ENCODE data around the gene TMEM30B.

The TMEM30B gene

DNA sequence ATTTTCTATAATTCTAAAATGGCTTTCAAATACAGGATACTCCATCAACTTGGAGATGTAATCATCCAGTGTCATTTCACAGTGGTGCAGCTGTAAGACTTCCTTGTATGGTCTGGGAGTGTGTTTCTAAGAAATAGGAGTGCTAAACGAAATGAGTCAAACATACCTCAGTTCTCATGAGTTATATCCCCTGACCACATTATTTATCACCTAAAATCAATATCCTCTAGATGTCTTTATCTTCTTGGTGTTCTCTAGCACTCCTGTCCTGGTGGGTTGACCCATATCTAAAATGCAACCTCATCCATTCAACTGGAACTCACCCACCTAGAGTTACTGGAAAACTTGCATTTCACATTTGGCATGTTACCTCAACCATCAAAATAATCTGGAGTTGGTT is 33.2 kb downstream of the TMEM30B start:
- H3K4me2 ChIP-seq (ENCODE audit: low read length): no peak overlapping the region
- no peak overlapping the region for H2AK5ac ChIP-seq (ENCODE audit: low read length)
- no peak overlapping the region for H3K14ac ChIP-seq (ENCODE audit: low read length)
- WGBS (ENCODE audit: extremely low coverage, insufficient coverage, insufficient read length): no CpG with 5 or more reads among the region's 1 CpG
- H3K23ac ChIP-seq (ENCODE audit: low read length): no peak overlapping the region
- H3K9me3 ChIP-seq (ENCODE audit: insufficient read depth, low read depth, low read length): no peaks in the 10 kb centered on the region
- DNase-seq: no peak
- H4K8ac ChIP-seq (ENCODE audit: low read depth, low read length): no peak overlapping the region
- no peaks in the 10 kb centered on the region for H3K79me2 ChIP-seq (ENCODE audit: control insufficient read depth, insufficient read depth, low read length, poor library complexity)
- H3K4me1 ChIP-seq (ENCODE audit: control insufficient read depth in 1 of 2, insufficient read depth in 2 of 2, low read length in 2 of 2): no peaks in the 10 kb centered on the region
- H2BK5ac ChIP-seq (ENCODE audit: low read depth, low read length, poor library complexity): no peak overlapping the region
- H3K4ac ChIP-seq (ENCODE audit: low read depth, low read length): no peak overlapping the region
- H2BK120ac ChIP-seq (ENCODE audit: insufficient read depth, low read length, poor library complexity): no peak overlapping the region
- H2AFZ ChIP-seq (ENCODE audit: insufficient read depth, low read length, poor library complexity): no peak overlapping the region
- no peak overlapping the region for H3K4me3 ChIP-seq (ENCODE audit: low read depth, low read length)
- no peak overlapping the region for H3K9ac ChIP-seq (ENCODE audit: low read length)
- H3K79me1 ChIP-seq (ENCODE audit: low read length): no peaks in the 10 kb centered on the region
- H3K27me3 ChIP-seq (ENCODE audit: insufficient read depth, low read length): no peaks in the 10 kb centered on the region
- H3K36me3 ChIP-seq (ENCODE audit: control insufficient read depth in 1 of 2, insufficient read depth in 2 of 2, low read length in 2 of 2): no peaks in the 10 kb centered on the region
- H3K27ac ChIP-seq (ENCODE audit: low read depth, low read length): no peak overlapping the region
- no peak overlapping the region for H4K12ac ChIP-seq (ENCODE audit: low read depth, low read length)
- no peak overlapping the region for H3K18ac ChIP-seq (ENCODE audit: low read length)
- no peak overlapping the region for H2BK12ac ChIP-seq (ENCODE audit: low read length)
- H4K91ac ChIP-seq (ENCODE audit: low read depth, low read length): no peak overlapping the region

DNA sequence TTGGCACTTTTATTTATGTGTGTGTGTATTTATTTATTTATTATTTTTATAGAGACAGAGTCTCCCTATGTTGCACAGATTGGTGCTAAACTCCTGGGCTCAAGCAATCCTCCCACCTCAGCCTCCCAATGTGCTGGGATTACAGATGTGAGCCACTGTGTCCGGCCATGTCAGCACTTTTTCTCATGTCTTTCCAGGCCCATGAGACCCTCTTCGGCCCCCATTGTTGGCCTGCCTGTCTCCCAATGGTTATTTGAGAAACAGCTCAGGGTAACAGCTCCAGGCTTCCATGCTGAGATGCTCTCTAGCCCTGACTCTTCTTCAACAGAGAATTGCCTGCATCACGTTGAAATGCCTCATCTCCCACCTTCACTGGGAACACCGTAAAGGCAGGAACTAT is 34.4 kb downstream of the TMEM30B start:
- H3K23ac ChIP-seq (ENCODE audit: low read length): no peak overlapping the region
- no peak overlapping the region for H3K4me2 ChIP-seq (ENCODE audit: low read length)
- H3K79me2 ChIP-seq (ENCODE audit: control insufficient read depth, insufficient read depth, low read length, poor library complexity): no peaks in the 10 kb centered on the region
- H3K4me3 ChIP-seq (ENCODE audit: low read depth, low read length): no peak overlapping the region
- no peak overlapping the region for H2BK120ac ChIP-seq (ENCODE audit: insufficient read depth, low read length, poor library complexity)
- H3K36me3 ChIP-seq (ENCODE audit: control insufficient read depth in 1 of 2, insufficient read depth in 2 of 2, low read length in 2 of 2): no peaks in the 10 kb centered on the region
- no peaks in the 10 kb centered on the region for H3K79me1 ChIP-seq (ENCODE audit: low read length)
- no peak overlapping the region for H3K18ac ChIP-seq (ENCODE audit: low read length)
- H3K4me1 ChIP-seq (ENCODE audit: control insufficient read depth in 1 of 2, insufficient read depth in 2 of 2, low read length in 2 of 2): no peaks in the 10 kb centered on the region
- no peak overlapping the region for H3K4ac ChIP-seq (ENCODE audit: low read depth, low read length)
- H2BK5ac ChIP-seq (ENCODE audit: low read depth, low read length, poor library complexity): no peak overlapping the region
- no peaks in the 10 kb centered on the region for H3K27me3 ChIP-seq (ENCODE audit: insufficient read depth, low read length)
- H2BK12ac ChIP-seq (ENCODE audit: low read length): no peak overlapping the region
- H3K14ac ChIP-seq (ENCODE audit: low read length): no peak overlapping the region
- H4K91ac ChIP-seq (ENCODE audit: low read depth, low read length): no peak overlapping the region
- H4K12ac ChIP-seq (ENCODE audit: low read depth, low read length): no peak overlapping the region
- no peaks in the 10 kb centered on the region for H3K9me3 ChIP-seq (ENCODE audit: insufficient read depth, low read depth, low read length)
- no peak overlapping the region for H2AFZ ChIP-seq (ENCODE audit: insufficient read depth, low read length, poor library complexity)
- H3K9ac ChIP-seq (ENCODE audit: low read length): no peak overlapping the region
- DNase-seq: no peak
- WGBS (ENCODE audit: extremely low coverage, insufficient coverage, insufficient read length): no CpG with 5 or more reads among the region's 4 CpGs
- no peak overlapping the region for H3K27ac ChIP-seq (ENCODE audit: low read depth, low read length)
- no peak overlapping the region for H4K8ac ChIP-seq (ENCODE audit: low read depth, low read length)
- no peak overlapping the region for H2AK5ac ChIP-seq (ENCODE audit: low read length)

DNA sequence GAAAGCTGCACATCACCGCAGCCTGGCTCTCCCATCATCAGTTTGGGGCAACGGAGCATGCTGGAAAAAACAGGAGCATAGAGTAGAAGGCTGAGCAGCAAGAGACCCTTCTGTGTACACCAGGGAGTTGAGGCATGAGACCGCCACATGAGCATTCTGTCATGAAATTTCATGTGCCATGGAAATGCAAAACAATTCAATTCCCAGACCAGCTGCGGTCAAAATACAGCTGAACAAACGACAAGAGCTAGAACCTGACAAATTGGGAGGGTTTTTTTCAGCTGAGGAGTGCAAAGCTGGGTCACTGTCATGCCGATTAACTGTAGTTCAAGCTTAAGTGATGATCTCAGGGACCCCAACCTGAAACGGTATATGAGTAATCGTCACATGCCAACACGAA is 37.1 kb downstream of the TMEM30B start:
- Histone ChIP-seq H3K14ac (ENCODE audit: low read length) (no peak overlapping the region), H3K27me3 (ENCODE audit: insufficient read depth, low read length) (no peaks in the 10 kb centered on the region), H2AFZ (ENCODE audit: insufficient read depth, low read length, poor library complexity) (no peak overlapping the region), H3K4ac (ENCODE audit: low read depth, low read length) (no peak overlapping the region), H3K18ac (ENCODE audit: low read length) (no peak overlapping the region), H3K79me2 (ENCODE audit: control insufficient read depth, insufficient read depth, low read length, poor library complexity) (no peaks in the 10 kb centered on the region), H3K79me1 (ENCODE audit: low read length) (no peaks in the 10 kb centered on the region), H2BK12ac (ENCODE audit: low read length) (no peak overlapping the region), H3K23ac (ENCODE audit: low read length) (no peak overlapping the region), H3K27ac (ENCODE audit: low read depth, low read length) (no peak overlapping the region), H4K91ac (ENCODE audit: low read depth, low read length) (no peak overlapping the region), H3K36me3 (ENCODE audit: control insufficient read depth in 1 of 2, insufficient read depth in 2 of 2, low read length in 2 of 2) (no peaks in the 10 kb centered on the region), H2BK120ac (ENCODE audit: insufficient read depth, low read length, poor library complexity) (no peak overlapping the region), H3K4me3 (ENCODE audit: low read depth, low read length) (no peak overlapping the region), H3K9me3 (ENCODE audit: insufficient read depth, low read depth, low read length) (peaks cover 4% of the 10 kb centered on the region), H3K9ac (ENCODE audit: low read length) (no peak overlapping the region), H3K4me2 (ENCODE audit: low read length) (no peak overlapping the region), H4K12ac (ENCODE audit: low read depth, low read length) (no peak overlapping the region), H3K4me1 (ENCODE audit: control insufficient read depth in 1 of 2, insufficient read depth in 2 of 2, low read length in 2 of 2) (no peaks in the 10 kb centered on the region), H4K8ac (ENCODE audit: low read depth, low read length) (no peak overlapping the region), H2BK5ac (ENCODE audit: low read depth, low read length, poor library complexity) (no peak overlapping the region), H2AK5ac (ENCODE audit: low read length) (no peak overlapping the region)
- no peak for DNase-seq
- WGBS (ENCODE audit: extremely low coverage, insufficient coverage, insufficient read length): no CpG with 5 or more reads among the region's 9 CpGs

DNA sequence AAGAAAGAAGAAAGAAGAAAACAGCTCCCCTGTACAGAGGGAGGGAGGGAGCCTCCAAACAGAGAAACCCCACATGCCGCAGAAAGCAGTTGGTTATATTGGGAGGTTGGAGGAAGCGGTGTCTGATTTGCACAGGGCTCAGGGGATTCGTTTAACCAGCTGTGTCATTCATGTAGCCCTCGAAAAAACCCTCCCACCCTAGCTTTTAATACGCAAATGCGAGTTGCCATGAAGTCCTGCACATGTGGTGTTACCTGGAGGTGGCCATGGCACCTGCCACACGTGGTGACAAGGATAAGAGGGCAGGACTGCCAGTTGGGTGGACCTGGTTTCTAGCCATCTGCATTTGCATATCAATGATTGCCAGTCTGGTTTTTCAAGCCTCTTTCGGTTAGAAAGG is 40.9 kb downstream of the TMEM30B start:
- Histone ChIP-seq H3K14ac (ENCODE audit: low read length) (no peak overlapping the region), H4K8ac (ENCODE audit: low read depth, low read length) (no peak overlapping the region), H3K27me3 (ENCODE audit: insufficient read depth, low read length) (no peaks in the 10 kb centered on the region), H3K4me3 (ENCODE audit: low read depth, low read length) (no peak overlapping the region), H3K4ac (ENCODE audit: low read depth, low read length) (no peak overlapping the region), H3K23ac (ENCODE audit: low read length) (no peak overlapping the region), H3K4me2 (ENCODE audit: low read length) (no peak overlapping the region), H2AFZ (ENCODE audit: insufficient read depth, low read length, poor library complexity) (no peak overlapping the region), H3K4me1 (ENCODE audit: control insufficient read depth in 1 of 2, insufficient read depth in 2 of 2, low read length in 2 of 2) (no peaks in the 10 kb centered on the region), H2AK5ac (ENCODE audit: low read length) (no peak overlapping the region), H3K27ac (ENCODE audit: low read depth, low read length) (no peak overlapping the region), H2BK120ac (ENCODE audit: insufficient read depth, low read length, poor library complexity) (no peak overlapping the region), H3K9ac (ENCODE audit: low read length) (no peak overlapping the region), H2BK12ac (ENCODE audit: low read length) (no peak overlapping the region), H3K18ac (ENCODE audit: low read length) (no peak overlapping the region), H3K79me2 (ENCODE audit: control insufficient read depth, insufficient read depth, low read length, poor library complexity) (no peaks in the 10 kb centered on the region), H4K12ac (ENCODE audit: low read depth, low read length) (no peak overlapping the region), H3K9me3 (ENCODE audit: insufficient read depth, low read depth, low read length) (peaks cover 4% of the 10 kb centered on the region), H2BK5ac (ENCODE audit: low read depth, low read length, poor library complexity) (no peak overlapping the region), H3K79me1 (ENCODE audit: low read length) (no peaks in the 10 kb centered on the region), H3K36me3 (ENCODE audit: control insufficient read depth in 1 of 2, insufficient read depth in 2 of 2, low read length in 2 of 2) (no peaks in the 10 kb centered on the region), H4K91ac (ENCODE audit: low read depth, low read length) (no peak overlapping the region)
- WGBS (ENCODE audit: extremely low coverage, insufficient coverage, insufficient read length): no CpG with 5 or more reads among the region's 8 CpGs
- DNase-seq: no peak
